ENCODE data around the gene SEMA3G. TPM values are rescaled to one million over a fixed set of nuclear protein-coding genes. Genes with fewer than 3 reads are reported as not detected.

SEMA3G gene
- total RNA-seq, 1 donor from 2014 or later, result 27.6 TPM

- TF ChIP-seq CTCF (IDR thresholded peaks at IDR 0.05), result no peak
- H3K4me3 ChIP-seq, result no peak overlapping the region
- DNase-seq (no peak), ATAC-seq (no peak)
- intact Hi-C loops (cut with DNase I), result no loop called here
- H3K36me3 ChIP-seq, result no peaks in the 10 kb centered on the region
- no peak overlapping the region for H3K27ac ChIP-seq
- H3K9me3 ChIP-seq, result no peaks in the 10 kb centered on the region
- no peaks in the 10 kb centered on the region for H3K4me1 ChIP-seq
- H3K27me3 ChIP-seq, result no peaks in the 10 kb centered on the region
Observed at GRCh38 chr3:52384019-52384761, 60.7 kb downstream of the SEMA3G start.

GRCh38 chr3:52383446-52383845 is 61.5 kb downstream of the SEMA3G start:
- Histone ChIP-seq H3K4me3 (no peak overlapping the region), H3K27me3 (no peaks in the 10 kb centered on the region), H3K9me3 (no peaks in the 10 kb centered on the region), H3K4me1 (no peaks in the 10 kb centered on the region), H3K27ac (no peak overlapping the region), H3K36me3 (no peaks in the 10 kb centered on the region)
- no peak for ATAC-seq
- DNase-seq, result no peak
- no peak for TF ChIP-seq CTCF (IDR thresholded peaks at IDR 0.05)
- intact Hi-C loops (cut with DNase I), result no loop called here

Other genes starting within 250 kb of the SEMA3G start
- 78.9 TPM for gene ALAS1, start 246.9 kb downstream of the SEMA3G start, total RNA-seq
- gene TLR9, start 219.5 kb downstream of the SEMA3G start, total RNA-seq, result 0.87 TPM
- 50.4 TPM for gene TWF2, start 205.9 kb downstream of the SEMA3G start, total RNA-seq
- 44.0 TPM for gene PPM1M, start 199.3 kb downstream of the SEMA3G start, total RNA-seq
- gene WDR82, start 166.5 kb downstream of the SEMA3G start, total RNA-seq, result 61.9 TPM
- 11.5 TPM for gene GLYCTK, start 157.3 kb downstream of the SEMA3G start, total RNA-seq
- gene DNAH1, start 128.8 kb downstream of the SEMA3G start, total RNA-seq, result 11.2 TPM
- 71.4 TPM for gene BAP1, start 35.1 kb downstream of the SEMA3G start, total RNA-seq
- 6.8 TPM for gene PHF7, start 34.4 kb downstream of the SEMA3G start, total RNA-seq
- gene TNNC1, start 8.9 kb upstream of the SEMA3G start, total RNA-seq, result 88.9 TPM
- 94.6 TPM for gene NISCH, start 10.5 kb upstream of the SEMA3G start, total RNA-seq
- gene STAB1, start 50.2 kb upstream of the SEMA3G start, total RNA-seq, result 152 TPM
- gene NT5DC2, start 88.8 kb upstream of the SEMA3G start, total RNA-seq, result 39.7 TPM
- gene UQCC5, start 91.5 kb upstream of the SEMA3G start, total RNA-seq, result 16.6 TPM
- gene PBRM1, start 240.8 kb upstream of the SEMA3G start, total RNA-seq, result 67.1 TPM
- gene GNL3, start 240.9 kb upstream of the SEMA3G start, total RNA-seq, result 50.6 TPM

All from upper lobe of right lung (tissue), 1 donor.